Spinal cord (tissue), 10 donors: ENCODE data around the gene PBOV1. TPM values are rescaled to one million over a fixed set of nuclear protein-coding genes. Genes with fewer than 3 reads are reported as not detected.
A peak's percentile ranks its signal among the peaks of the same experiment; 100 is the strongest.

Experiments
- DNase-seq, 6 donors: peaks; one replicate each; pipeline versions ENCODE4 v3.0.0 to v3.0.0-alpha.2; 2013 to 2015; ENCODE audit warnings: low spot score in 6 of 6, low read depth in 4 of 6
- H3K27ac ChIP-seq: one replicate; pipeline ENCODE4 v1.5.1; 2013; ENCODE audit warnings: low read depth, low read length, control low read depth
- H3K27me3 ChIP-seq: one replicate; pipeline ENCODE4 v1.6.1; 2013; ENCODE audit warnings: low read length; ENCODE audit not compliant: control insufficient read depth, insufficient read depth
- H3K36me3 ChIP-seq: one replicate; pipeline ENCODE4 v1.6.1; 2013; ENCODE audit warnings: low read length; ENCODE audit not compliant: control insufficient read depth, insufficient read depth
- H3K4me1 ChIP-seq: one replicate; pipeline ENCODE4 v1.6.1; 2013; ENCODE audit warnings: low read length; ENCODE audit not compliant: control insufficient read depth, insufficient read depth
- H3K4me3 ChIP-seq: one replicate; pipeline ENCODE4 v1.5.1; 2013; ENCODE audit warnings: low read depth, low read length, control low read depth
- H3K9me3 ChIP-seq: one replicate; pipeline ENCODE4 v1.6.1; 2013; ENCODE audit warnings: low read length; ENCODE audit not compliant: control insufficient read depth, insufficient read depth
- WGBS: methylation state at CpG from one replicate; pipeline ENCODE4 v1.1.5; 2013; ENCODE audit warnings: missing lambda C conversion rate; ENCODE audit not compliant: insufficient coverage; 5-methylcytosine and 5-hydroxymethylcytosine counted together
- polyA plus RNA-seq, 2 donors: library from polyadenylated mRNA; unstranded; fragments of 120-200 nt; gene quantifications; one replicate each; pipeline ENCODE4 v1.2.1, GENCODE V29; 2013; ENCODE audit not compliant: insufficient read length in 2 of 2
- total RNA-seq, 2 donors: library from RNA; depleted of rRNA in 1 of 2; stranded (reverse); fragments of 120-200 nt in 1 of 2; fragments of >200 nt in 1 of 2; gene quantifications; one replicate each; pipeline versions ENCODE4 v1.2.3 to v1.2.4, GENCODE V29; 2013 to 2014
- donor health status: healthy.

PBOV1 gene
- total and polyA plus RNA-seq, 4 donors, result 0.32 TPM; not detected in 3

GRCh38 chr6:138240476-138241245 is 22.4 kb upstream of the PBOV1 start:
- H3K4me1 ChIP-seq, result no peaks in the 10 kb centered on the region
- 96% methylated on average over 7 of the region's 13 CpGs for whole genome bisulfite sequencing

DNA sequence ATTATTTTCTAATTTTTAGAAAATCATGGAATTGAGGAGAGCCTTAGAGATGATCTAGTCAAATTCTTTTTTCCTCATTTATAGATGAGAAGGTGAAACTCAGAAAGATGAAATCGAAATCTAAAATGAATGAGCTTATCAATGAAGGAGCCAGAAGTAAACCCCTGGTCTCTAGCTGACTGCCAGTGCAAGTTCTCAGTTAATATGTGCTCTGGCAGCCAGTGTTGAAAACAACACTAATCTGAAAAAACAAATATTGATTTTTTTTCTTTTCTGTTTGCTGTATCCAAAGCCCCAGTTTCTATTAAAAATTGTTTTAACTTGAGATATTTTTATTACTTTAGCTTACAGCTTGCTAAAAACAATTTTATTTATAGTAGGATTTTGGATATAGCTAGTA is 21.5 kb upstream of the PBOV1 start:
- Histone ChIP-seq H3K27me3 (no peaks in the 10 kb centered on the region), H3K4me1 (no peaks in the 10 kb centered on the region), H3K27ac (no peak overlapping the region), H3K4me3 (no peak overlapping the region), H3K36me3 (no peaks in the 10 kb centered on the region), H3K9me3 (no peaks in the 10 kb centered on the region)
- no peak for DNase-seq
- no CpG with 5 or more reads among the region's 1 CpG for WGBS

More at GRCh38 chr6:138240476-138241245, 22.4 kb upstream of the PBOV1 start:
- H3K36me3 ChIP-seq, result no peaks in the 10 kb centered on the region
- no peaks in the 10 kb centered on the region for H3K27me3 ChIP-seq
- H3K9me3 ChIP-seq, result no peaks in the 10 kb centered on the region
- DNase-seq, result no peak
- H3K27ac ChIP-seq, result no peak overlapping the region
- H3K4me3 ChIP-seq, result no peak overlapping the region

DNA sequence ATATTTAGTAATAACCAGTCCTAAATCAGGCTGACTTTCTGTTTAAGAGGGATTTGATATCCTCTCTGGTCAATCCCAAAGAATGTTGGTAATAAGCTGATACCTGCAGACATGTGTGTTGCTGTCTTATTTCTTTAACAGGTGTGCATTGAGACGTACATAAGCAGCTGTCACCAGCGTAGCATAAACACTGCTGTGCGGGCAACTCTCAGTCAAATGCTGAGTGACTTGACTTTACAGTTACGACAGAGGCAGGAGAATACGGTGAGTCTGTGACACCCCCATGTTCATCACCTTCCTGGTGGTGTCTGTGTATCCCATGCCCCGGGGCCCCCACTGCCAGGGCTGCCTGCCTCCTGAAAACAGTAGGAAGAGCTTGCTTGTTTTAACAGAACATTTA is 20.1 kb upstream of the PBOV1 start:
- WGBS, result 77% methylated on average over 6 of the region's 6 CpGs
- Histone ChIP-seq H3K4me3 (no peak overlapping the region), H3K27me3 (no peaks in the 10 kb centered on the region), H3K9me3 (no peaks in the 10 kb centered on the region), H3K36me3 (no peaks in the 10 kb centered on the region), H3K4me1 (no peaks in the 10 kb centered on the region), H3K27ac (no peak overlapping the region)
- no peak for DNase-seq

DNA sequence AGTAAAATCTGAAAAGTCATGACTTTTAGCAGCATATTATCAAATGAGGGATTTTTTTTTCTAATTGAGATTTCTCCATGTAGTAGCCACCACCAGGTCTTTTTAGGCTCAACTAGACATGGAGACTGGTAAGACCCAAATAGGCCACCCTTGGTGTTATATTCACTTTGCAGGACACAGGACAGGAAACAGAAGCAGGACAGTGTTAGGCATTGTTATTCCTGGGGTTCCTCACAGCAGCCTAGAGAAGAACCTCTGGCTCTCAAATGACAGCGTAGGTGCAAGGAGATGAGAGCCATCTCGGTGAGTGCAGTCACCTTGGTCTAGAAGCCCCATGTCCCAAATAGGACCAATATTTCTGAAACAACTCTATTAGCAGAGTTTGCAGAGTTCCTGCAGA is 19.2 kb upstream of the PBOV1 start:
- 87% methylated on average over 2 of the region's 2 CpGs for WGBS
- no peak for DNase-seq
- Histone ChIP-seq H3K4me1 (no peaks in the 10 kb centered on the region), H3K4me3 (no peak overlapping the region), H3K27me3 (no peaks in the 10 kb centered on the region), H3K9me3 (no peaks in the 10 kb centered on the region), H3K36me3 (no peaks in the 10 kb centered on the region), H3K27ac (no peak overlapping the region)

DNA sequence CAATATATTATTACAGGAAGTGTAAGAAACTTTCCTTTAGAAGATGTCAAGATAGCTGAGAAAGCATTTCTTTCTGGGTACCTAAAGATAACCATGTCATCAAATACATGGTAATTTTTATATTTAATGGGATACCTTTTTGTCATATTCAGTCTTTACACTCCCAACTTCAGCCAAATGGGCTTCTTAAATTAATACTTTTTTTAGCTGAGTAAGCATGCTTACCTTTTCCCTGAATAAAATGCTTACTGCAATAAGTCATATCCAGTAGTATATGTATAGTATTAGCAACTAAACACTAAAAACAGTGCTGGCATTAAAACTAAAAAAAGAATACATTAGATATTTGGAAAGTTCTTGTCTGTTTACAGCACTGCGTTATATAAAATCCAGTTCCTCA is 17.4 kb upstream of the PBOV1 start:
- no peak for DNase-seq
- Histone ChIP-seq H3K4me1 (no peaks in the 10 kb centered on the region), H3K27me3 (no peaks in the 10 kb centered on the region), H3K36me3 (no peaks in the 10 kb centered on the region), H3K27ac (no peak overlapping the region), H3K4me3 (no peak overlapping the region), H3K9me3 (no peaks in the 10 kb centered on the region)
- WGBS, result no CpG with 5 or more reads among the region's 1 CpG

- no CpG with 5 or more reads among the region's 1 CpG for WGBS
- Histone ChIP-seq H3K9me3 (no peaks in the 10 kb centered on the region), H3K27me3 (no peaks in the 10 kb centered on the region), H3K27ac (no peak overlapping the region), H3K4me1 (no peaks in the 10 kb centered on the region), H3K4me3 (no peak overlapping the region), H3K36me3 (no peaks in the 10 kb centered on the region)
- DNase-seq, result no peak
These were observed 16.9 kb upstream of the PBOV1 start for GRCh38 chr6:138235205-138235604.

DNA sequence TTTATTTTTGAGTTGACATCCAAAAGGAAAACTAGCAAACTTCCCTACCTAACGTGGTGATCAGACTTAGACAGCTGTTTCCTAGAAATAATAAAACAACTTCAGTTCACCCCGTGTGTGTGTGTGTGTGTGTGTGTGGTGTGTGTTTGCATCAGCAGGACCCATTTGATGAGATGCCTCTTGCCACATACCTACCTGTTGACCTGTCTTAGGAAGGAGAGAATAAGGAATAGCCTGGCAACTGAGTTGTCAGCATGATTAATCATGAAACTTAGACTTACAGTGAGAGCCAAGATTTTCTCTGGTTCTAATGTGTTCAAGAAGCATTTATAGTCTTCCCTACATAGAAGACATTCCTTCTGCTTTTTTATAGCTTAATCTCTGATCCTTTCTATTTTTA is 16.1 kb upstream of the PBOV1 start:
- no peak overlapping the region for H3K4me3 ChIP-seq
- no CpG with 5 or more reads among the region's 2 CpGs for WGBS
- no peaks in the 10 kb centered on the region for H3K36me3 ChIP-seq
- no peak for DNase-seq
- H3K9me3 ChIP-seq, result no peaks in the 10 kb centered on the region
- H3K27me3 ChIP-seq, result no peaks in the 10 kb centered on the region
- no peaks in the 10 kb centered on the region for H3K4me1 ChIP-seq
- no peak overlapping the region for H3K27ac ChIP-seq

GRCh38 chr6:138231381-138231886 is 13.1 kb upstream of the PBOV1 start:
- Histone ChIP-seq H3K4me3 (no peak overlapping the region), H3K27me3 (no peaks in the 10 kb centered on the region), H3K27ac (no peak overlapping the region), H3K9me3 (no peaks in the 10 kb centered on the region), H3K36me3 (no peaks in the 10 kb centered on the region), H3K4me1 (no peaks in the 10 kb centered on the region)
- WGBS, result 67% methylated on average over 1 of the region's 4 CpGs
- DNase-seq, result peak in 2 of 6 donors; percentile 23 to 60

DNA sequence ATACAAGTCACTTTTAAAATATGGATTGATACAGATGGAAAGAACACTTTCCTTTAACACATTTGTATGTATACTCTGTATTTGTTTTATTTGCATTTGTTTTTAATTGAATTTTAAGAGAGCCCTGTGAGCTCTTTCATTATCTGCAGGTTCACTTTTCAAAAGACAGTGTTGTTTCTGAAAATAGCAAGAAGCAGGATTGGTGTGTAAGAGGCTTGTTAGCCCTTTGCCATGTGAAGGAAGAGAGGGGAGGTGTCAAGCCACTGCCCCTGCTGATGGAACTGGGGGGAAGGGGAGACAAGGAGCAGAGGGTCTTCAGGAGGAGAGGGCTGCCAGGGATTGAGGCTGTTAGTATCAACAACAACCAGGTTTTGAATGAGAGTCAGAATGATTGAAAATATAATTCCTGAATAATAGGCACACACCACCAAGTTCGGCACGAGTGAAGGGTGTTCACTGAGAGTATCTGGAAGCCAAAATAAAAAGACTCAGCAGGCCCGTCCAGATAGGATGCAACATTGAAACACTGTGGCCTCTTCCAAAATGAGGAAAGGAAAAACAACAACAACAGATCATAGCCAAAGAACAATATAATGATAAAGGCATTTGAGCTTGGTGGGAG is 12.6 kb upstream of the PBOV1 start:
- H3K9me3 ChIP-seq, result no peaks in the 10 kb centered on the region
- H3K27me3 ChIP-seq, result no peaks in the 10 kb centered on the region
- no peaks in the 10 kb centered on the region for H3K4me1 ChIP-seq
- no peak overlapping the region for H3K27ac ChIP-seq
- no peak for DNase-seq
- WGBS, result no CpG with 5 or more reads among the region's 3 CpGs
- no peak overlapping the region for H3K4me3 ChIP-seq
- no peaks in the 10 kb centered on the region for H3K36me3 ChIP-seq

GRCh38 chr6:138230221-138230620 is 11.9 kb upstream of the PBOV1 start:
- H3K27ac ChIP-seq, result no peak overlapping the region
- H3K4me1 ChIP-seq, result no peaks in the 10 kb centered on the region
- no peaks in the 10 kb centered on the region for H3K27me3 ChIP-seq
- peak in 1 of 6 donors; percentile 83 for DNase-seq
- no peak overlapping the region for H3K4me3 ChIP-seq
- no peaks in the 10 kb centered on the region for H3K9me3 ChIP-seq
- H3K36me3 ChIP-seq, result no peaks in the 10 kb centered on the region
